HG03108 (cell line): ENCODE data around the gene CDC34.

ENCODE experiments used
- ATAC-seq: cut with Tn5 transposase; IDR thresholded peaks from one replicate; pipeline ENCODE4 v1.9.1; 2021; ENCODE audit warnings: moderate library complexity; ENCODE audit not compliant: unreplicated experiment

CDC34 gene

GRCh38 chr19:585551-586110 lies 54.1 kb downstream of the CDC34 start:
- no peak for ATAC-seq

- ATAC-seq = no peak
These were observed 56.7 kb downstream of the CDC34 start for GRCh38 chr19:588093-588740.

DNA sequence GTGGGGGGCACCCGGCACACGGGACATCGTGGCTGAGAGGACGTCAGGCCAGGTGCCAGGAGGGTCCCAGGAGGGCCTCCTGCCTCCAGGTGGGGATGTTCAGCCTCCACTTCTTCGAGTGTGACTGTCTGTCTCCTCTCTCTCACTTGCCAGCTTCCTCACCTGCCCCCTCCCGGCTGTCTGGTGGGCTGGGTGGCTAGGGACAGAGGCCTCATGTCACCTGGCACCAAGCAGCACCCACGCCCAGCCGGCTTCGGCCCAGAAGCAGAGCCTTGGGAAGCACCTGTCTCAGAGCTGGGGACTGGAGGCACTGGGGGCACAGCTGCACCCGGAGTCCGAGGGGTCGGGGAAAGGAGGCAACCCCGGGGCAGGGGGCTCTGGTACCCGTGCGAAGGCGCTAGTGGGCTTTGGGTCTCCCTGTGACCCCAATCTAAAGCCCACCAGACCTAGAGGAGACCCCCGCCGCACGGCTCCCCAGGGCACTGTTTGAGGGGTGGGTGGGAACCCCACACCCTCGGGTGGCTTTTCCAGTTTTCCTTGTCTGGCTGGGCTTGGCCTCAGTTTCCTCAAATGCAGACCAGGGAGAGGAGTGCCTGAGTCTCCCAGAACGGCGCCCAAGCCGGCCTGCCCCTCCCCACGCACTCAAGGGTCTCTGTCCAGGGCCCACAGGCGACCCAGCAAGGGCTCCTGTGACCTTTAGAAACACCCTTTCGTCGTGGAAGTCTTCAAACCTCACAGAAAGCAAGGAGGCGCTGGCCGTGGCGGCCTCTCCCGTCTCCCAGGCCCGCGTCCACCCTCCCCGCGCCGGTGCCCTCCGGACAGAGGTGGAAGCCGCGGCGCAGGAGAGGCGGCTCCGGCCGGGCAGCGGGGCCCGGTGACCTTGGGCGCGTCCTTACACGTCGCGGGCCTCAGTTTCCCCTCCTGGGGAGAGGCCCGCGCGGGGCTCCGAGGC lies 57.5 kb downstream of the CDC34 start:
- no peak for ATAC-seq

- ATAC-seq = no peak
These were observed 58.3 kb downstream of the CDC34 start, which contains the start of gene HCN2 for GRCh38 chr19:589693-590395. TSS of gene HCN2 (plus strand) at chr19:589881. CDS start at chr19:589946, 65 bp downstream.

DNA sequence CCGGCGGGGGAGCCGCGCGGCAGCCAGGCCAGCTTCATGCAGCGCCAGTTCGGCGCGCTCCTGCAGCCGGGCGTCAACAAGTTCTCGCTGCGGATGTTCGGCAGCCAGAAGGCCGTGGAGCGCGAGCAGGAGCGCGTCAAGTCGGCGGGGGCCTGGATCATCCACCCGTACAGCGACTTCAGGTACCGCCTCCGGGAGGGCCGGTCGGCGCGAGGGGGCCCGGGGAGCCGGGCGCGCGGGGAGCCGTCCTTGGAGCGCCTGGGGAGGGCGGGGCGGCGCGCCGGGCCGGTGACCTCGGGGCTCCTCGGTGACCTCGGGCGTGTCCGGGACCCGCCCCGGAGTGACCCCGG lies 58.8 kb downstream of the CDC34 start:
- ATAC-seq = no peak

DNA sequence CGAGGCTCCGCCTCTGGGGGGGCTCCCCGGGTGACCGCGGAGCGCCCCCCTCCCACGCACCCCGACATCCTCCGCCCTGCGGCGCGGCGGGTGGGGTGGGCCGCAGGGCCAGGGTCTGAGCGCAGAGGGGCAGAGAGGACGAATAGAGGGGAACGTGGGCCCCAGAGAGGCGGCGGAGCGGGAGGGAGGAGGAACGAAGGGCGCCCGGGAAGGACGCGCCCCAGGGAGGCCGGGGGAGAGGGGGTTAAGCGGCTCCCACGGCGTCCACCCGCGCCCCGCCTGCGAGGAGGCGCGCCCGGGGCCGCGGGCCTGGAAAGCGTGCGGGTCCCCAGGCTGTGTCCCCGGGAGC lies 59.2 kb downstream of the CDC34 start:
- no peak for ATAC-seq

DNA sequence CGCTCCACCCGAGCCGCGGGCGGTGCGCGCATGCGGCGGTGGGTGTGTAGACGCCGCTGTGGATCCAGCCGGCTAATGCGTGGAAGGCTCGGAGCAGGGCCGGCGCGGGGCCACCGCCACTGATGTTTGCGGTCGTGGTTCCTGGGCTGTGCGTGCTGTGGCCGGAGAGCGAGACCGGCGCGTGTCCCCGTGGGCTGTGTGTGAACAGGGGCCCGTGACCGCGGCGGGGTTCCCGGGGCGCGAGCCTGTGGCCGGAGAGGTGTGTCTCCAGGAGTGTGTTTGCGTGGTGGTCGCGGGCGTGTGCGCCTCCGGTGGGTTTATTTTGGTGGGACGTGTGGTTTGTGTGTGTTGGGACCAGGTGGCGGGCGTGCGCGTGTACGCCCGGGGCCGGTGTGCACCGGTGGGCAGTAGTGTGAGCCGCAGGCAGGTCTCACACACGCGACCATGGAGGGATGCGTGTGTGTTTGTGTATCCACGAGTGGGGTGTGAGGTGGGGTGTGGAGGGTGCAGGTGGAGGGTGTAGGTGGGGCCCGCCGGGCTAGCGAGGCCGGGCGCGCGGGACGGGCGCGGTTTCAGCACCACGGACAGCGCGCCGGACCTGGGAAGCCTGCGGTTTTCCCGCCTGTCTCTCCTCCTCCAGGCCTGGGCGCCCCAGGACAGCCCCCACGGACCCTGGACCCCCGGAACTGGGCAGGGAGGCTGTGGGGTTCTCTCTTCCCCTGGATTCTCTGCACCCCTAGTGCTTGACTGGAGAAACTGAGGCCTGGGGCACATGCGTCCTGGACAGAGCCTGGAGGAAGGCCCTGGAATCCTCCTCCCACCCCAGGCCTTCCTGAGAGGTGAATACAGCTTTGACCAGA lies 59.8 kb downstream of the CDC34 start:
- no peak for ATAC-seq
